Peyer's patch (tissue), 4 donors: ENCODE data around the gene SCUBE1.

Experiments used
- POLR2A ChIP-seq, 2 donors: fragments of 450-650 bp; IDR thresholded peaks; one replicate each; pipeline ENCODE4 v1.5.1; 2017; ENCODE audit warnings: antibody characterized with exemption in 2 of 2, mild to moderate bottlenecking in 2 of 2, moderate library complexity in 2 of 2
- TF ChIP-seq, protein P1 (sequence below), 6 experiments: fragments of 450-650 bp in 4 of 6; fragments of 200-600 bp in 2 of 6; sonication (generic) in 1 of 6; IDR thresholded peaks; one replicate each; pipeline ENCODE4 v1.5.1; 2017 to 2019; ENCODE audit warnings: antibody characterized with exemption in 6 of 6, mild to moderate bottlenecking in 3 of 6, moderate library complexity in 1 of 6

DNA sequence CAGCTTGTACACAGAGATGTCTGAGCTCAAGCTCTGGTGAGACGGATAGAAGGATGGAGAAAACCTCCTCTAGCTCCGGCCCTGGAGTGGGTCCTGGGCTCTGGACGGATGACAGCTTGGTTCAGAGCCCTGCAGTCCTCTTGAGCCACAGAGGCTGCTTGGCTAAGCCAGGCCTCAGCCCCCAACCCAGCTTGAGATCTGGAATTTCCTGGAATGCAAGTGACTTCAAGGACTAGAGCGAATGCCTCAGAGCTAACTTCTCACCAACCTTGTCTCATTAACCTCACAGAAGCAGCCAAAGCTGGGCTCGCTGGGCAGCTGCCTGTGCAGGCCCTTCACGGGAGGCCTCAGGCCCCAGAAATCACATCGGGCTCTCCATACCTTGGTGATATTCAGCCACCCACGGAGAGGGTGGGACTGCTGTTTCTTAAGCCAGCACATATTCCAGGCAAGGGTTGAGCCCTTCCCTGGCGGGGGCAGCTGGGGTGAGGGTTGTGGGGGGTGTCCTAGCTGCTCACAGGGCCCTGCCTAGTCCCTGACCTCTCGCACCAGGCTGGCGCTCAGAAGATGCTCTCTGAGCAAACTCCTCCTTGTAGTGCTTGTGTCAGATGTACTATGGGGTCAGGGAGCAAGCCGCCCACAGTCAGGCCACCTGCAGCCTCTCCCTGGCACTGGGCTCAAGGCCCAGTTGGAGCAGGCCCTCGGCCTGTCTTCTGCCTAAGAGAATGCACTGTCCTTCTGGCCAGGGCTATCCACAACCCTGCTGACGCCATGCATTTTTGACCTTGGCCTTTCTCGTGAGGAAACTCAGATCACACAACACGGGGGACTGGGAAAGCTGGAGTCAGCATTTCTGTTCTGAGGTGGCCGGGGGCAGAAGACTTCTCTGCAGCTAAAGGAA is 82.6 kb downstream of the SCUBE1 start:
- TF ChIP-seq, protein P1, sequence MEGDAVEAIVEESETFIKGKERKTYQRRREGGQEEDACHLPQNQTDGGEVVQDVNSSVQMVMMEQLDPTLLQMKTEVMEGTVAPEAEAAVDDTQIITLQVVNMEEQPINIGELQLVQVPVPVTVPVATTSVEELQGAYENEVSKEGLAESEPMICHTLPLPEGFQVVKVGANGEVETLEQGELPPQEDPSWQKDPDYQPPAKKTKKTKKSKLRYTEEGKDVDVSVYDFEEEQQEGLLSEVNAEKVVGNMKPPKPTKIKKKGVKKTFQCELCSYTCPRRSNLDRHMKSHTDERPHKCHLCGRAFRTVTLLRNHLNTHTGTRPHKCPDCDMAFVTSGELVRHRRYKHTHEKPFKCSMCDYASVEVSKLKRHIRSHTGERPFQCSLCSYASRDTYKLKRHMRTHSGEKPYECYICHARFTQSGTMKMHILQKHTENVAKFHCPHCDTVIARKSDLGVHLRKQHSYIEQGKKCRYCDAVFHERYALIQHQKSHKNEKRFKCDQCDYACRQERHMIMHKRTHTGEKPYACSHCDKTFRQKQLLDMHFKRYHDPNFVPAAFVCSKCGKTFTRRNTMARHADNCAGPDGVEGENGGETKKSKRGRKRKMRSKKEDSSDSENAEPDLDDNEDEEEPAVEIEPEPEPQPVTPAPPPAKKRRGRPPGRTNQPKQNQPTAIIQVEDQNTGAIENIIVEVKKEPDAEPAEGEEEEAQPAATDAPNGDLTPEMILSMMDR (IDR thresholded peaks at IDR 0.05): no peak
- TF ChIP-seq POLR2A (IDR thresholded peaks at IDR 0.05): no peak
